ENCODE results near the gene IFNGR1. TPM values are rescaled to one million over a fixed set of nuclear protein-coding genes. Genes with fewer than 3 reads are reported as not detected.

IFNGR1 gene
- total RNA-seq, 1 experiment from 2014 or later: 58.4 TPM

DNA sequence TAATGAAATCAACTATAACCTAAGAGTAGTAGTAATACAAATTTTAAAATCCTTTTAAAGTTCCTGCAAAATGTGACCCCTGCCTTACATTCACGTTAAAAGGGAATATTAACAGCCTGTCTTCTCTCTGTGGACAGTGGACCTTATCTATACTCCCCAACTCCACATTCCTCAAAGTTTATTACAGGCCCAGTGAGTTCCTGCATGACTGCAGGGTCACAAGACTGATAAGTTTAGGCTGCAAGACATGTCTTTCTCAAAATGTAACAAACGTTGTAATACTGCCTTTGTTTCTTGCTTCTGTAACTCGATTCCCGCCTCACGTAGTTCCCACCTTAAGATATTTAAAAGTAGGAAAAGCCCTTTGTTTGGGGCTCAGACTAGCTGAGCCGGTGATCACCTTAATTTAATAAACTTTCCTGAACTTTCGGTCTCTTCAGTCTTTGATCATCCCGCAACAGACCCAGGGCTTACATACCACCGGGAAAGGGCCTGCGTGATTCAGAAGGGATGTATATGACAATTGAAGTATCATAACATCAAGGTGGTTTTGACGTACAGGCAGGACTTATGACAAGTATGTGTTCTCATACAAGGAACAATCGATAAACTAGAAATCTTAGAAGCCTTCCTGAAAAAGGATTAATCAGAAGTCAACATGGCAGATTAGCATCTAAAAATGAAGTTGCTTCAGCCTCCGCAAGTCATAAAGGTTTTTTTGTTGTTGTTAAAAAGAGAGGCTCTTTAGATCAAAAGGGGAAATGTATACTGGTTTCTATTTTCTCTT lies 48.7 kb downstream of the IFNGR1 start:
- no peaks in the 10 kb centered on the region for H3K36me3 Mint-ChIP-seq (ENCODE audit: insufficient read depth, unreplicated experiment)
- ChIA-PET POLR2A (interaction anchor here (1.4 to 2.0 kb wide), 3 partner anchors 8 to 72 kb away, joined by 3 to 5 read pairs (median 4); no protein-coding TSS in a partner anchor), CTCF (interaction anchor here (0.6 to 2.9 kb wide), 5 partner anchors 32 to 76 kb away, joined by 3 to 19 read pairs (median 3); no protein-coding TSS in a partner anchor)
- no peak overlapping the region for H3K4me3 Mint-ChIP-seq (ENCODE audit: unreplicated experiment)
- DNase-seq (ENCODE audit: unreplicated experiment): no peak
- peaks cover 6% of the 10 kb centered on the region for H3K4me1 Mint-ChIP-seq (ENCODE audit: insufficient read depth, unreplicated experiment)
- TF ChIP-seq, protein P1, sequence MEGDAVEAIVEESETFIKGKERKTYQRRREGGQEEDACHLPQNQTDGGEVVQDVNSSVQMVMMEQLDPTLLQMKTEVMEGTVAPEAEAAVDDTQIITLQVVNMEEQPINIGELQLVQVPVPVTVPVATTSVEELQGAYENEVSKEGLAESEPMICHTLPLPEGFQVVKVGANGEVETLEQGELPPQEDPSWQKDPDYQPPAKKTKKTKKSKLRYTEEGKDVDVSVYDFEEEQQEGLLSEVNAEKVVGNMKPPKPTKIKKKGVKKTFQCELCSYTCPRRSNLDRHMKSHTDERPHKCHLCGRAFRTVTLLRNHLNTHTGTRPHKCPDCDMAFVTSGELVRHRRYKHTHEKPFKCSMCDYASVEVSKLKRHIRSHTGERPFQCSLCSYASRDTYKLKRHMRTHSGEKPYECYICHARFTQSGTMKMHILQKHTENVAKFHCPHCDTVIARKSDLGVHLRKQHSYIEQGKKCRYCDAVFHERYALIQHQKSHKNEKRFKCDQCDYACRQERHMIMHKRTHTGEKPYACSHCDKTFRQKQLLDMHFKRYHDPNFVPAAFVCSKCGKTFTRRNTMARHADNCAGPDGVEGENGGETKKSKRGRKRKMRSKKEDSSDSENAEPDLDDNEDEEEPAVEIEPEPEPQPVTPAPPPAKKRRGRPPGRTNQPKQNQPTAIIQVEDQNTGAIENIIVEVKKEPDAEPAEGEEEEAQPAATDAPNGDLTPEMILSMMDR (IDR thresholded peaks at IDR 0.05; ENCODE audit: unreplicated experiment): no peak
- no TSS peak for BruUV-seq (replicated peaks)
- intact Hi-C loops (cut with micrococcal nuclease): no loop called here
- H3K9me3 Mint-ChIP-seq (ENCODE audit: unreplicated experiment): no peaks in the 10 kb centered on the region
- no peak overlapping the region for H3K27ac Mint-ChIP-seq (ENCODE audit: low read depth, unreplicated experiment)
- no peaks in the 10 kb centered on the region for H3K27me3 Mint-ChIP-seq (ENCODE audit: insufficient read depth, unreplicated experiment)

DNA sequence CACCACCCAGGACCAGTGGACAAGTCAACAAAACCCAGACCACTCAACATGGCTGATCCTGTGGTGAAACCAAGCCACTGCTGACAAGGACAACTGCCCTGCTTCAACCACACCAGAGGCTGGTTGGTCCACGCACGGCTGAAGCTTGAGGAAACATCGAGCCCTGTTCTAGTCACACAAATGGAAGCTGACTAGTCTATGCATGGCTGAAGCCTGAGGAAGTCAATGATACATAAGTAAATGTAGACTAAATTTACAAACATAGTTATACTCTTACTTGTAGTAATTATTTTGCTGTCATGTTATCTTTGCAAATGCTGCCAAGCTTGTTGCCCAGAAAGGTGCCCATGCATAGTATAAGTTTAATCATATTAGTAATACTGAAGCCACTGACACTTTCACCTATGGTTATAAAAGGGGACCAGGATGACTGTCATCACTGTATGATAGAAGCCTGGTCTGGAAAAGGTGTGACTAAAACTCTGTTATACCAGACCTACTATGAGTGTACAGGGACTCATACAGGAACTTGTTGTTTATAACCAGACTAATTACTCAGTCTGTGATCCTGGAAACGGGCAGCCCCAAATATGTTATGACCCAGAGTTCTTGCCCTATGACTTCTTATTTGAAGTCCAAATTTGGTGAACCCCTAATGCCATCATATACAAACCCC lies 51.3 kb downstream of the IFNGR1 start:
- no peak overlapping the region for H3K27ac Mint-ChIP-seq (ENCODE audit: low read depth, unreplicated experiment)
- no peaks in the 10 kb centered on the region for H3K27me3 Mint-ChIP-seq (ENCODE audit: insufficient read depth, unreplicated experiment)
- H3K4me1 Mint-ChIP-seq (ENCODE audit: insufficient read depth, unreplicated experiment): peaks cover 12% of the 10 kb centered on the region
- no peak overlapping the region for H3K4me3 Mint-ChIP-seq (ENCODE audit: unreplicated experiment)
- H3K36me3 Mint-ChIP-seq (ENCODE audit: insufficient read depth, unreplicated experiment): no peaks in the 10 kb centered on the region
- CTCF ChIA-PET: interaction anchor here (0.6 to 4.2 kb wide), 8 partner anchors 18 to 155 kb away, joined by 4 to 116 read pairs (median 30); no protein-coding TSS in a partner anchor
- TF ChIP-seq, protein P1 (IDR thresholded peaks at IDR 0.05; ENCODE audit: unreplicated experiment): no peak
- intact Hi-C loops (cut with micrococcal nuclease): loop anchor here (5.0 kb wide), 1 partner anchor 201 kb away; no protein-coding TSS in a partner anchor
- BruUV-seq (replicated peaks): no TSS peak
- H3K9me3 Mint-ChIP-seq (ENCODE audit: unreplicated experiment): peaks cover 6% of the 10 kb centered on the region
- DNase-seq (ENCODE audit: unreplicated experiment): no peak
- POLR2A ChIA-PET: no interaction called here

DNA sequence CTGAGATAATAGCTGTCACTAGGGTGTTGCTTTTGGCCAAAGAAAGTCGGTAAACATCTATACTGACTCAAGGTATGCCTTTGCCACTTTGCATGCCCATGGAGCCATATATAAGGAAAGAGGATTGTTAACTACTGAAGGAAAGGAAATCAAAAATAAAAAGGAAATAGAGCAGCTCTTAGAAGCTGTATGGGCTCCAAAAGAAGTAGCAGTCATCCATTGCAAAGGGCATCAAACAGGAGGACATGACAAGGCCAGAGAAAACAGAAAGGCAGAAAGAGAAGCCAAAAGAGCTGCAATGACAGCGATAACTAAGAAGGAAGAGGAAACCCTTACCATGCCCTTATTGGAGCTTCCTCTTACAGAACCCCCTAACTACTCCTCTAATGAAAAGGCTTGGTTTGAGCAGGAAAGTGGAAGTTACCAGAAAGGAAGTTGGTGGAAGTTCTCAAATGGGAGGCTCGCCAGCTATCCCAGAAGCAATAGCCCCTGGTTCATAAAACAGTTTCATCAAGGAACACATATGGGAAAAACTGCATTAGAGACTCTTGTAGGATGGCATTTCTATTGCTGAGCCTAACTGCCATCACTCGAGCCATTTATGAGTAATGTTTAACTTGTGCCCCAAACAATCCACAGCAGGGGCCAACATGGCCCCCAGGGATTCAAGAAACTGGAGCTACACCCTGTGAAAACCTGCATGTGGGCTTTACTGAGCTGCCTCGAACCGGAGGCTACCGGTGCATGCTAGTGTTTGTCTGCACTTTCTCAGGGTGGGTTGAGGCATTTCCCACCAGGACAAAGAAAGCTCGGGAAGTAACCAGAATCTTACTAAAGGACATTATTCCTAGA lies 52.7 kb downstream of the IFNGR1 start:
- H3K27ac Mint-ChIP-seq (ENCODE audit: low read depth, unreplicated experiment): no peak overlapping the region
- peaks cover 24% of the 10 kb centered on the region for H3K4me1 Mint-ChIP-seq (ENCODE audit: insufficient read depth, unreplicated experiment)
- CTCF ChIA-PET: interaction anchor here (0.6 to 4.2 kb wide), 50 partner anchors 9 to 779 kb away, joined by 3 to 116 read pairs (median 4); no protein-coding TSS in a partner anchor
- BruUV-seq (replicated peaks): no TSS peak
- no peak for DNase-seq (ENCODE audit: unreplicated experiment)
- no peak overlapping the region for H3K4me3 Mint-ChIP-seq (ENCODE audit: unreplicated experiment)
- POLR2A ChIA-PET: interaction anchor here (0.7 to 1.9 kb wide), 6 partner anchors 10 to 72 kb away, joined by 3 to 26 read pairs (median 4); no protein-coding TSS in a partner anchor
- no peaks in the 10 kb centered on the region for H3K27me3 Mint-ChIP-seq (ENCODE audit: insufficient read depth, unreplicated experiment)
- intact Hi-C loops (cut with micrococcal nuclease): loop anchor here (1.0 to 5.0 kb wide), 4 partner anchors 30 to 199 kb away; no protein-coding TSS in a partner anchor
- no peaks in the 10 kb centered on the region for H3K36me3 Mint-ChIP-seq (ENCODE audit: insufficient read depth, unreplicated experiment)
- H3K9me3 Mint-ChIP-seq (ENCODE audit: unreplicated experiment): peaks cover 6% of the 10 kb centered on the region
- TF ChIP-seq, protein P1 (IDR thresholded peaks at IDR 0.05; ENCODE audit: unreplicated experiment): no peak
